Measurements from ENCODE around the gene OAF. TPM values are rescaled to one million over a fixed set of nuclear protein-coding genes. Genes with fewer than 3 reads are reported as not detected.

The OAF gene
- total and polyA plus RNA-seq, 2 donors (not counting 1 experiment from before 2014, with no cell fraction given): 1.3 to 1.9 TPM

GRCh38 chr11:120241277-120241676 is 30.4 kb downstream of the OAF start:
- no peak overlapping the region for H2AFZ ChIP-seq (ENCODE audit: insufficient read depth, low read depth, low read length, poor library complexity, severe bottlenecking)
- Mint-ChIP-seq H3K4me3 (no peak overlapping the region), H3K4me1 (no peaks in the 10 kb centered on the region), H3K27ac (no peak overlapping the region), H3K9me3 (ENCODE audit: insufficient read depth) (no peaks in the 10 kb centered on the region), H3K27me3 (peaks cover 63% of the 10 kb centered on the region)
- no peaks in the 10 kb centered on the region for H4K20me1 ChIP-seq (ENCODE audit: control insufficient read depth, insufficient read depth, low read length, poor library complexity, severe bottlenecking)
- no peak overlapping the region for H3K27ac ChIP-seq (ENCODE audit: low read length in 2 of 2)
- no peak for DNase-seq
- no peak overlapping the region for H3K4me3 ChIP-seq (ENCODE audit: control extremely low read depth in 1 of 5, extremely low read depth in 1 of 5, insufficient read depth in 1 of 5, low read depth in 2 of 5, low read length in 4 of 5)
- no peaks in the 10 kb centered on the region for H3K36me3 ChIP-seq (replicated peaks in 1 of 2; ENCODE audit: control extremely low read depth in 1 of 2, control insufficient read depth in 1 of 2, extremely low read depth in 1 of 2, insufficient read depth in 2 of 2, low read length in 1 of 2)
- intact Hi-C loops (cut with micrococcal nuclease): no loop called here
- no peaks in the 10 kb centered on the region for H3K79me2 ChIP-seq (ENCODE audit: control insufficient read depth, insufficient read depth, low read length)
- ChIA-PET CTCF (no interaction called here), POLR2A (no interaction called here)
- peaks cover 0 to 43% (median 11%) of the 10 kb centered on the region in 4 experiments for H3K27me3 ChIP-seq (replicated peaks in 1 of 4; ENCODE audit: control extremely low read depth in 1 of 4, control insufficient read depth in 3 of 4, insufficient read depth in 4 of 4, low read length in 3 of 4)
- H3K4me1 ChIP-seq (ENCODE audit: control insufficient read depth in 2 of 2, insufficient read depth in 2 of 2, low read length in 2 of 2): no peaks in the 10 kb centered on the region
- peaks cover 0 to 3% (median 0%) of the 10 kb centered on the region in 3 donors for H3K9me3 ChIP-seq (ENCODE audit: control extremely low read depth in 1 of 3, control insufficient read depth in 2 of 3, insufficient read depth in 1 of 3, low read length in 2 of 3)
- 100% methylated on average over 6 of the region's 7 CpGs for WGBS (ENCODE audit: insufficient coverage)
- TF ChIP-seq CTCF (IDR thresholded peaks at IDR 0.05): no peak
- no peak for TF ChIP-seq EZH2 (IDR thresholded peaks at IDR 0.05; ENCODE audit: borderline replicate concordance, insufficient read depth, low read depth, low read length, poor library complexity, severe bottlenecking)
- ATAC-seq (ENCODE audit: low read depth): no peak
- no peak overlapping the region for H3K4me2 ChIP-seq (replicated peaks; ENCODE audit: low read depth, low read length, poor library complexity, severe bottlenecking)
- H3K9ac ChIP-seq (ENCODE audit: low read length): no peak overlapping the region

- Histone ChIP-seq H4K20me1 (ENCODE audit: control insufficient read depth, insufficient read depth, low read length, poor library complexity, severe bottlenecking) (no peaks in the 10 kb centered on the region), H3K4me3 (ENCODE audit: control extremely low read depth in 1 of 5, extremely low read depth in 1 of 5, insufficient read depth in 1 of 5, low read depth in 2 of 5, low read length in 4 of 5) (no peak overlapping the region), H3K79me2 (ENCODE audit: control insufficient read depth, insufficient read depth, low read length) (no peaks in the 10 kb centered on the region), H3K4me2 (replicated peaks; ENCODE audit: low read depth, low read length, poor library complexity, severe bottlenecking) (no peak overlapping the region), H3K9ac (ENCODE audit: low read length) (no peak overlapping the region), H3K4me1 (ENCODE audit: control insufficient read depth in 2 of 2, insufficient read depth in 2 of 2, low read length in 2 of 2) (no peaks in the 10 kb centered on the region), H3K36me3 (replicated peaks in 1 of 2; ENCODE audit: control extremely low read depth in 1 of 2, control insufficient read depth in 1 of 2, extremely low read depth in 1 of 2, insufficient read depth in 2 of 2, low read length in 1 of 2) (no peaks in the 10 kb centered on the region), H2AFZ (ENCODE audit: insufficient read depth, low read depth, low read length, poor library complexity, severe bottlenecking) (no peak overlapping the region), H3K27ac (ENCODE audit: low read length in 2 of 2) (no peak overlapping the region), H3K27me3 (replicated peaks in 1 of 4; ENCODE audit: control extremely low read depth in 1 of 4, control insufficient read depth in 3 of 4, insufficient read depth in 4 of 4, low read length in 3 of 4) (peaks cover 0 to 44% (median 10%) of the 10 kb centered on the region in 4 experiments), H3K9me3 (ENCODE audit: control extremely low read depth in 1 of 3, control insufficient read depth in 2 of 3, insufficient read depth in 1 of 3, low read length in 2 of 3) (peaks cover 0 to 3% (median 0%) of the 10 kb centered on the region in 3 donors)
- Mint-ChIP-seq H3K27me3 (peaks cover 65% of the 10 kb centered on the region), H3K4me1 (no peaks in the 10 kb centered on the region), H3K27ac (no peak overlapping the region), H3K9me3 (ENCODE audit: insufficient read depth) (no peaks in the 10 kb centered on the region), H3K4me3 (no peak overlapping the region)
- CTCF ChIA-PET: interaction anchor here (0.5 to 1.3 kb wide), 2 partner anchors 59 to 221 kb away, joined by 3 read pairs; no protein-coding TSS in a partner anchor
- DNase-seq: no peak
- POLR2A ChIA-PET: no interaction called here
- intact Hi-C loops (cut with micrococcal nuclease): no loop called here
- ATAC-seq (ENCODE audit: low read depth): no peak
- WGBS (ENCODE audit: insufficient coverage): 79% methylated on average over 4 of the region's 4 CpGs
- TF ChIP-seq CTCF (IDR thresholded peaks at IDR 0.05) (no peak), EZH2 (IDR thresholded peaks at IDR 0.05; ENCODE audit: borderline replicate concordance, insufficient read depth, low read depth, low read length, poor library complexity, severe bottlenecking) (no peak)
These were observed 32.4 kb downstream of the OAF start for GRCh38 chr11:120243221-120243620.
